Measurements from ENCODE around the gene SMCO2. TPM values are rescaled to one million over a fixed set of nuclear protein-coding genes. Genes with fewer than 3 reads are reported as not detected.

Gene SMCO2
- total and polyA plus RNA-seq, 9 of the 15 experiments (the other 6 are each of a cell fraction or from before 2014, with no cell fraction given): not detected

GRCh38 chr12:27472604-27473003, 26.1 kb downstream of the SMCO2 start (continued):
- TF ChIP-seq, protein P1, sequence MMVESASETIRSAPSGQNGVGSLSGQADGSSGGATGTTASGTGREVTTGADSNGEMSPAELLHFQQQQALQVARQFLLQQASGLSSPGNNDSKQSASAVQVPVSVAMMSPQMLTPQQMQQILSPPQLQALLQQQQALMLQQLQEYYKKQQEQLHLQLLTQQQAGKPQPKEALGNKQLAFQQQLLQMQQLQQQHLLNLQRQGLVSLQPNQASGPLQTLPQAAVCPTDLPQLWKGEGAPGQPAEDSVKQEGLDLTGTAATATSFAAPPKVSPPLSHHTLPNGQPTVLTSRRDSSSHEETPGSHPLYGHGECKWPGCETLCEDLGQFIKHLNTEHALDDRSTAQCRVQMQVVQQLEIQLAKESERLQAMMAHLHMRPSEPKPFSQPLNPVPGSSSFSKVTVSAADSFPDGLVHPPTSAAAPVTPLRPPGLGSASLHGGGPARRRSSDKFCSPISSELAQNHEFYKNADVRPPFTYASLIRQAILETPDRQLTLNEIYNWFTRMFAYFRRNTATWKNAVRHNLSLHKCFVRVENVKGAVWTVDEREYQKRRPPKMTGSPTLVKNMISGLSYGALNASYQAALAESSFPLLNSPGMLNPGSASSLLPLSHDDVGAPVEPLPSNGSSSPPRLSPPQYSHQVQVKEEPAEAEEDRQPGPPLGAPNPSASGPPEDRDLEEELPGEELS (CRISPR knock-in tag; IDR thresholded peaks at IDR 0.05; ENCODE audit: borderline replicate concordance): no peak
- TF ChIP-seq, protein P2, sequence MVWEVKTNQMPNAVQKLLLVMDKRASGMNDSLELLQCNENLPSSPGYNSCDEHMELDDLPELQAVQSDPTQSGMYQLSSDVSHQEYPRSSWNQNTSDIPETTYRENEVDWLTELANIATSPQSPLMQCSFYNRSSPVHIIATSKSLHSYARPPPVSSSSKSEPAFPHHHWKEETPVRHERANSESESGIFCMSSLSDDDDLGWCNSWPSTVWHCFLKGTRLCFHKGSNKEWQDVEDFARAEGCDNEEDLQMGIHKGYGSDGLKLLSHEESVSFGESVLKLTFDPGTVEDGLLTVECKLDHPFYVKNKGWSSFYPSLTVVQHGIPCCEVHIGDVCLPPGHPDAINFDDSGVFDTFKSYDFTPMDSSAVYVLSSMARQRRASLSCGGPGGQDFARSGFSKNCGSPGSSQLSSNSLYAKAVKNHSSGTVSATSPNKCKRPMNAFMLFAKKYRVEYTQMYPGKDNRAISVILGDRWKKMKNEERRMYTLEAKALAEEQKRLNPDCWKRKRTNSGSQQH (CRISPR knock-in tag; IDR thresholded peaks at IDR 0.05): no peak
- TF ChIP-seq GATAD2B (IDR thresholded peaks at IDR 0.05; ENCODE audit: borderline replicate concordance) (no peak), MITF (IDR thresholded peaks at IDR 0.05) (no peak), ZEB2 (IDR thresholded peaks at IDR 0.05) (no peak), REST (IDR thresholded peaks at IDR 0.05; ENCODE audit: borderline replicate concordance) (no peak), REST (CRISPR knock-in tag; IDR thresholded peaks at IDR 0.05; ENCODE audit: low read depth) (no peak)

All from K562 (cell line).